H9 (cell line): Measurements from ENCODE around the gene LRP3. TPM values are rescaled to one million over a fixed set of nuclear protein-coding genes. Genes with fewer than 3 reads are reported as not detected.

Experiments used
- DNase-seq: peaks from one replicate; pipeline ENCODE4 v3.0.0-alpha.2; 2017
- H2AFZ ChIP-seq: one replicate; pipeline ENCODE4 v1.6.1; 2013; ENCODE audit warnings: mild to moderate bottlenecking, low read length, control low read depth, moderate library complexity
- H2AK5ac ChIP-seq: 2 replicates; pipeline ENCODE4 v1.6.1; 2013; ENCODE audit warnings: low read length, control low read depth, mixed read lengths; ENCODE audit not compliant: insufficient read length
- H2BK120ac ChIP-seq: one replicate; pipeline ENCODE4 v1.6.1; 2013; ENCODE audit warnings: low read depth, mild to moderate bottlenecking, low read length, control low read depth, inconsistent platforms; ENCODE audit not compliant: poor library complexity, severe bottlenecking
- H2BK12ac ChIP-seq: 2 replicates; pipeline ENCODE4 v1.6.1; 2013; ENCODE audit warnings: low read length, control low read depth, mixed read lengths, low read depth; ENCODE audit not compliant: insufficient read length
- H2BK15ac ChIP-seq: 2 replicates; pipeline ENCODE4 v1.6.1; 2013; ENCODE audit warnings: low read depth, low read length, control low read depth
- H2BK20ac ChIP-seq: one replicate; pipeline ENCODE4 v1.6.1; 2013; ENCODE audit warnings: low read depth, mild to moderate bottlenecking, low read length, control low read depth, inconsistent platforms; ENCODE audit not compliant: poor library complexity, severe bottlenecking
- H2BK5ac ChIP-seq: 2 replicates; pipeline ENCODE4 v1.6.1; 2013; ENCODE audit warnings: low read length, control low read depth, mixed read lengths; ENCODE audit not compliant: insufficient read length
- H3K14ac ChIP-seq: 2 replicates; pipeline ENCODE4 v1.6.1; 2013; ENCODE audit warnings: low read length, control low read depth; ENCODE audit not compliant: insufficient read depth
- H3K18ac ChIP-seq: 2 replicates; pipeline ENCODE4 v1.6.1; 2013; ENCODE audit warnings: low read depth, mild to moderate bottlenecking, mixed read lengths, low read length, control low read depth; ENCODE audit not compliant: insufficient read length
- H3K23ac ChIP-seq: 2 replicates; pipeline ENCODE4 v1.6.1; 2013; ENCODE audit warnings: low read length, control low read depth, mixed read lengths, low read depth; ENCODE audit not compliant: insufficient read length
- H3K23me2 ChIP-seq: 2 replicates; pipeline ENCODE4 v1.6.1; 2013; ENCODE audit warnings: low read depth, mild to moderate bottlenecking, mixed read lengths, low read length, control low read depth; ENCODE audit not compliant: insufficient read length, poor library complexity, severe bottlenecking
- H3K27ac ChIP-seq: 2 replicates; pipeline ENCODE4 v1.5.1; 2013; ENCODE audit warnings: low read length, control low read depth, mixed read lengths, low read depth; ENCODE audit not compliant: insufficient read length
- H3K27me3 ChIP-seq: 2 replicates; pipeline ENCODE4 v1.6.1; 2013; ENCODE audit warnings: low read length, control low read depth, inconsistent platforms; ENCODE audit not compliant: insufficient read depth
- H3K4ac ChIP-seq: 2 replicates; pipeline ENCODE4 v1.6.1; 2013; ENCODE audit warnings: low read depth, mild to moderate bottlenecking, control low read depth, inconsistent platforms, low read length, moderate library complexity
- H3K4me1 ChIP-seq: 2 replicates; pipeline ENCODE4 v1.6.1; 2013; ENCODE audit warnings: low read length, control low read depth, inconsistent platforms; ENCODE audit not compliant: insufficient read depth
- H3K4me2 ChIP-seq: 2 replicates; pipeline ENCODE4 v1.6.1; 2013; ENCODE audit warnings: low read length, control low read depth, mixed read lengths; ENCODE audit not compliant: insufficient read length, insufficient read depth
- H3K56ac ChIP-seq: 2 replicates; pipeline ENCODE4 v1.6.1; 2013; ENCODE audit warnings: low read depth, mild to moderate bottlenecking, mixed read lengths, low read length, control low read depth; ENCODE audit not compliant: insufficient read length
- H3K79me1 ChIP-seq: 2 replicates; pipeline ENCODE4 v1.6.1; 2013; ENCODE audit warnings: low read depth, mild to moderate bottlenecking, moderate library complexity, low read length, control low read depth, inconsistent platforms; ENCODE audit not compliant: insufficient read depth, poor library complexity, severe bottlenecking
- H3K79me2 ChIP-seq: 2 replicates; pipeline ENCODE4 v1.6.1; 2013; ENCODE audit warnings: low read length, control low read depth, inconsistent platforms; ENCODE audit not compliant: insufficient read depth
- H3K9ac ChIP-seq: 2 replicates; pipeline ENCODE4 v1.6.1; 2013; ENCODE audit warnings: low read length, control low read depth, mixed read lengths; ENCODE audit not compliant: insufficient read length; ENCODE audit errors: extremely low read depth
- H3K9me3 ChIP-seq: one replicate; pipeline ENCODE4 v1.6.1; 2013; ENCODE audit warnings: low read depth, low read length, inconsistent platforms; ENCODE audit not compliant: control insufficient read depth
- H3T11ph ChIP-seq: one replicate; pipeline ENCODE4 v1.6.1; 2013; ENCODE audit warnings: mild to moderate bottlenecking, low read length, control low read depth, inconsistent platforms
- H4K20me1 ChIP-seq: one replicate; pipeline ENCODE4 v1.6.1; 2013; ENCODE audit not compliant: control insufficient read depth, insufficient read length, insufficient read depth
- H4K5ac ChIP-seq: 2 replicates; pipeline ENCODE4 v1.6.1; 2013; ENCODE audit warnings: low read depth, mild to moderate bottlenecking, mixed read lengths, low read length, control low read depth; ENCODE audit not compliant: insufficient read length
- H4K8ac ChIP-seq: replicated peaks from 2 replicates; pipeline ENCODE4 v1.6.1; 2013; ENCODE audit warnings: low read length, control low read depth, mixed read lengths, low read depth; ENCODE audit not compliant: insufficient read length
- H4K91ac ChIP-seq: 2 replicates; pipeline ENCODE4 v1.6.1; 2013; ENCODE audit warnings: low read depth, mild to moderate bottlenecking, moderate library complexity, mixed read lengths, low read length, control low read depth; ENCODE audit not compliant: insufficient read length
- H3K27ac Mint-ChIP-seq, 3 experiments: 2 replicates in 2 of 3; 3 replicates in 1 of 3; pipeline ENCODE4 v1.8.0; 2020 to 2021; ENCODE audit warnings: mixed read lengths in 3 of 3, mild to moderate bottlenecking in 1 of 3, moderate library complexity in 1 of 3
- H3K27me3 Mint-ChIP-seq: 2 replicates; pipeline ENCODE4 v1.8.0; 2021; ENCODE audit warnings: low read depth, mild to moderate bottlenecking, moderate library complexity, mixed read lengths
- H3K36me3 Mint-ChIP-seq, 3 experiments: 2 replicates in 2 of 3; 3 replicates in 1 of 3; pipeline ENCODE4 v1.8.0; 2020 to 2021; ENCODE audit warnings: low read depth in 3 of 3, mixed read lengths in 3 of 3; ENCODE audit not compliant: insufficient read depth in 1 of 3
- H3K4me1 Mint-ChIP-seq, 2 experiments: 2 replicates each; pipeline ENCODE4 v1.8.0; 2020; ENCODE audit warnings: mixed read lengths in 2 of 2
- H3K4me3 Mint-ChIP-seq, 2 experiments: 2 replicates in 1 of 2; 3 replicates in 1 of 2; pipeline ENCODE4 v1.8.0; 2020 to 2021; ENCODE audit warnings: mild to moderate bottlenecking in 2 of 2, mixed read lengths in 2 of 2, moderate library complexity in 1 of 2
- H3K9me3 Mint-ChIP-seq, 2 experiments: 2 replicates in 1 of 2; 3 replicates in 1 of 2; pipeline ENCODE4 v1.8.0; 2020; ENCODE audit warnings: mild to moderate bottlenecking in 2 of 2, mixed read lengths in 2 of 2, moderate library complexity in 1 of 2
- CTCF ChIP-seq: fragments of 200-600 bp; sonication (generic); conservative IDR thresholded peaks from 3 replicates; pipeline ENCODE4 v1.8.0; 2021; ENCODE audit warnings: antibody characterized with exemption, mild to moderate bottlenecking
- WGBS: extraction: QIAGEN DNeasy Blood & Tissue Kit; methylation state at CpG from one replicate; pipeline ENCODE4 v1.1.7; 2013; ENCODE audit warnings: missing lambda C conversion rate, low lambda C conversion rate, mixed read lengths; ENCODE audit not compliant: insufficient read length; ENCODE audit errors: extremely low coverage; 5-methylcytosine and 5-hydroxymethylcytosine counted together
- total RNA-seq: library from RNA; stranded (reverse); gene quantifications from 2 replicates; pipeline ENCODE4 v1.2.1, GENCODE V29; 2021

LRP3 gene
- total RNA-seq, 1 experiment from 2014 or later = 29.2 TPM

- Histone ChIP-seq H3K23me2 (no peaks in the 10 kb centered on the region), H3K4ac (no peak overlapping the region), H3K4me1 (no peaks in the 10 kb centered on the region), H3K27me3 (no peaks in the 10 kb centered on the region; the same call in 1 of the 2 replicates), H2AFZ (no peak overlapping the region), H3K27ac (no peak overlapping the region), H4K91ac (no peak overlapping the region), H4K8ac (no peak overlapping the region), H3K23ac (no peak overlapping the region), H3K9ac (no peak overlapping the region), H3K18ac (no peak overlapping the region), H2BK5ac (no peak overlapping the region), H4K5ac (no peak overlapping the region), H2BK15ac (no peak overlapping the region), H3T11ph (no peak overlapping the region), H3K56ac (no peak overlapping the region), H2BK20ac (no peak overlapping the region), H2BK12ac (no peak overlapping the region), H3K9me3 (no peaks in the 10 kb centered on the region), H2BK120ac (no peak overlapping the region), H4K20me1 (peaks cover 2% of the 10 kb centered on the region), H2AK5ac (no peak overlapping the region), H3K79me1 (no peaks in the 10 kb centered on the region), H3K14ac (no peak overlapping the region), H3K4me2 (no peak overlapping the region), H3K79me2 (no peaks in the 10 kb centered on the region)
- no peak for TF ChIP-seq CTCF
- Mint-ChIP-seq H3K27me3 (peaks cover 25% of the 10 kb centered on the region), H3K4me1 (0 out of 4 replicates have a peak, but pooled peaks cover 0 to 3% of the 10 kb centered on the region in 2 experiments), H3K4me3 (peak overlapping the region in 1 of 2 experiments; percentile 62; a peak in 2 of 5 replicates), H3K27ac (peak overlapping the region in 1 of 3 experiments; percentile 36; a peak in 1 of 7 replicates), H3K9me3 (peaks cover 0 to 1% of the 10 kb centered on the region in 2 experiments; a peak in 1 of 5 replicates), H3K36me3 (peaks cover 6 to 10% (median 8%) of the 10 kb centered on the region in 3 experiments; a peak in 6 of 7 replicates)
- no peak for DNase-seq
- WGBS = no CpG with 5 or more reads among the region's 10 CpGs
These were observed 2.5 kb downstream of the LRP3 start for GRCh38 chr19:33196446-33197193.
